ENCODE data around the gene MPPE1.

- TF ChIP-seq CTCF (IDR thresholded peaks at IDR 0.05; ENCODE audit: poor library complexity) (no peak), EZH2 (IDR thresholded peaks at IDR 0.05; ENCODE audit: borderline replicate concordance) (no peak)
Observed at GRCh38 chr18:11946756-11947155, 38.6 kb upstream of the MPPE1 start.

Measured in hepatocyte (in vitro differentiated cells).